Thymus (tissue), 11 donors: Measurements from ENCODE around the gene MIB1. TPM values are rescaled to one million over a fixed set of nuclear protein-coding genes. Genes with fewer than 3 reads are reported as not detected.

Experiments used
- DNase-seq, 9 donors: peaks; one replicate each; pipeline ENCODE4 v3.0.0-alpha.2; 2013; ENCODE audit warnings: low spot score in 9 of 9, low read depth in 6 of 9, missing footprints in 1 of 9
- H3K27ac ChIP-seq, 2 donors: one replicate each; pipeline ENCODE4 v1.5.1; 2013; ENCODE audit warnings: control low read depth in 1 of 2, low read depth in 1 of 2, low read length in 1 of 2, mild to moderate bottlenecking in 1 of 2, moderate library complexity in 1 of 2
- H3K27me3 ChIP-seq, 2 donors: one replicate each; pipeline ENCODE4 v1.5.1; 2013; ENCODE audit warnings: low read length in 1 of 2; ENCODE audit not compliant: control insufficient read depth in 2 of 2, insufficient read depth in 1 of 2
- H3K36me3 ChIP-seq, 2 donors: one replicate each; pipeline ENCODE4 v1.5.1; 2013; ENCODE audit warnings: low read length in 1 of 2, mild to moderate bottlenecking in 1 of 2, moderate library complexity in 1 of 2; ENCODE audit not compliant: control insufficient read depth in 2 of 2, insufficient read depth in 2 of 2
- H3K4me1 ChIP-seq, 2 donors: one replicate each; pipeline ENCODE4 v1.5.1; 2013; ENCODE audit warnings: low read length in 2 of 2; ENCODE audit not compliant: control insufficient read depth in 2 of 2, insufficient read depth in 2 of 2
- H3K4me3 ChIP-seq, 2 donors: one replicate each; pipeline ENCODE4 v1.5.1; 2013; ENCODE audit warnings: low read length in 2 of 2, control low read depth in 1 of 2, mild to moderate bottlenecking in 1 of 2
- H3K9me3 ChIP-seq, 2 donors: one replicate each; pipeline ENCODE4 v1.5.1; 2013; ENCODE audit warnings: low read length in 1 of 2, mild to moderate bottlenecking in 1 of 2; ENCODE audit not compliant: control insufficient read depth in 2 of 2, insufficient read depth in 1 of 2
- whole genome bisulfite sequencing: extraction: QIAGEN DNeasy Blood & Tissue Kit; methylation state at CpG from one replicate; pipeline ENCODE4 v1.1.7; 2013; 5-methylcytosine and 5-hydroxymethylcytosine counted together
- polyA plus RNA-seq: library from polyadenylated mRNA; stranded (reverse); fragments of 200-250 nt; gene quantifications from one replicate; pipeline ENCODE4 v1.2.3, GENCODE V29; 2013
- total RNA-seq: library from RNA; stranded (reverse); fragments of 120-200 nt; gene quantifications from one replicate; pipeline ENCODE4 v1.2.4, GENCODE V29; 2013
- donor health status: healthy.

MIB1 gene
- total and polyA plus RNA-seq, 2 donors: 8.8 to 33.2 TPM

- Histone ChIP-seq H3K27me3 (no peaks in the 10 kb centered on the region), H3K4me3 (no peak overlapping the region), H3K9me3 (no peaks in the 10 kb centered on the region), H3K27ac (no peak overlapping the region), H3K36me3 (no peaks in the 10 kb centered on the region), H3K4me1 (no peaks in the 10 kb centered on the region)
- 97% methylated on average over 3 of the region's 3 CpGs for WGBS
- DNase-seq: no peak
Observed at GRCh38 chr18:21757833-21758232, 17.2 kb downstream of the MIB1 start.

GRCh38 chr18:21759836-21760235 lies 19.2 kb downstream of the MIB1 start:
- Histone ChIP-seq H3K4me3 (no peak overlapping the region), H3K27ac (no peak overlapping the region), H3K4me1 (no peaks in the 10 kb centered on the region), H3K9me3 (no peaks in the 10 kb centered on the region), H3K36me3 (no peaks in the 10 kb centered on the region), H3K27me3 (no peaks in the 10 kb centered on the region)
- DNase-seq: no peak
- WGBS: 98% methylated on average over 2 of the region's 2 CpGs

GRCh38 chr18:21760321-21760720 lies 19.7 kb downstream of the MIB1 start:
- no peak for DNase-seq
- Histone ChIP-seq H3K36me3 (no peaks in the 10 kb centered on the region), H3K27ac (no peak overlapping the region), H3K4me3 (no peak overlapping the region), H3K4me1 (no peaks in the 10 kb centered on the region), H3K27me3 (no peaks in the 10 kb centered on the region), H3K9me3 (no peaks in the 10 kb centered on the region)

- DNase-seq: no peak
- WGBS: 78% methylated on average over 6 of the region's 6 CpGs
- H3K9me3 ChIP-seq: no peaks in the 10 kb centered on the region
- no peak overlapping the region for H3K27ac ChIP-seq
- no peaks in the 10 kb centered on the region for H3K27me3 ChIP-seq
- peaks cover 0 to 3% of the 10 kb centered on the region in 2 donors for H3K36me3 ChIP-seq
- H3K4me3 ChIP-seq: no peak overlapping the region
- H3K4me1 ChIP-seq: no peaks in the 10 kb centered on the region
Observed at GRCh38 chr18:21761471-21762115, 21.0 kb downstream of the MIB1 start.

GRCh38 chr18:21762181-21762772 lies 21.7 kb downstream of the MIB1 start:
- DNase-seq: no peak
- Histone ChIP-seq H3K4me3 (no peak overlapping the region), H3K36me3 (peaks cover 2 to 9% of the 10 kb centered on the region in 2 donors), H3K27me3 (no peaks in the 10 kb centered on the region), H3K27ac (no peak overlapping the region), H3K9me3 (no peaks in the 10 kb centered on the region), H3K4me1 (no peaks in the 10 kb centered on the region)

- no peak overlapping the region for H3K4me3 ChIP-seq
- 97% methylated on average over 3 of the region's 3 CpGs for WGBS
- no peaks in the 10 kb centered on the region for H3K9me3 ChIP-seq
- no peak overlapping the region for H3K27ac ChIP-seq
- peaks cover 5 to 19% of the 10 kb centered on the region in 2 donors for H3K36me3 ChIP-seq
- no peaks in the 10 kb centered on the region for H3K27me3 ChIP-seq
- no peaks in the 10 kb centered on the region for H3K4me1 ChIP-seq
- no peak for DNase-seq
Observed at GRCh38 chr18:21763846-21764646, 23.5 kb downstream of the MIB1 start.

- H3K4me1 ChIP-seq: no peaks in the 10 kb centered on the region
- peaks cover 13 to 30% of the 10 kb centered on the region in 2 donors for H3K36me3 ChIP-seq
- no peak overlapping the region for H3K27ac ChIP-seq
- no peak for DNase-seq
- H3K9me3 ChIP-seq: no peaks in the 10 kb centered on the region
- H3K27me3 ChIP-seq: no peaks in the 10 kb centered on the region
- 97% methylated on average over 4 of the region's 4 CpGs for WGBS
- H3K4me3 ChIP-seq: no peak overlapping the region
Observed at GRCh38 chr18:21769206-21769605, 28.6 kb downstream of the MIB1 start.

- Histone ChIP-seq H3K9me3 (no peaks in the 10 kb centered on the region), H3K27ac (no peak overlapping the region), H3K27me3 (no peaks in the 10 kb centered on the region), H3K4me1 (no peaks in the 10 kb centered on the region), H3K36me3 (peaks cover 8 to 11% of the 10 kb centered on the region in 2 donors), H3K4me3 (no peak overlapping the region)
- 98% methylated on average over 7 of the region's 7 CpGs for WGBS
- no peak for DNase-seq
Observed at GRCh38 chr18:21774722-21775121, 34.1 kb downstream of the MIB1 start.

- no peaks in the 10 kb centered on the region for H3K9me3 ChIP-seq
- H3K27me3 ChIP-seq: no peaks in the 10 kb centered on the region
- no peak overlapping the region for H3K4me3 ChIP-seq
- 94% methylated on average over 2 of the region's 2 CpGs for WGBS
- no peaks in the 10 kb centered on the region for H3K4me1 ChIP-seq
- no peak for DNase-seq
- no peak overlapping the region for H3K27ac ChIP-seq
- peaks cover 15 to 20% of the 10 kb centered on the region in 2 donors for H3K36me3 ChIP-seq
Observed at GRCh38 chr18:21777814-21778213, 37.2 kb downstream of the MIB1 start.
